GM12864 (cell line): ENCODE measurements around the gene RFNG.

ENCODE experiments used
- DNase-seq: peaks from one replicate; pipeline ENCODE4 v3.0.0-alpha.2; 2011; ENCODE audit warnings: low read depth
- H3K4me3 ChIP-seq: 2 replicates; pipeline ENCODE4 v1.5.1; 2011; ENCODE audit warnings: mild to moderate bottlenecking, low read depth, low read length, control low read depth
- TF ChIP-seq, protein P1 (sequence below): IDR thresholded peaks from 2 replicates; pipeline ENCODE4 v1.5.1; 2011; ENCODE audit warnings: low read depth, mild to moderate bottlenecking, moderate library complexity, low read length, control low read depth, inconsistent platforms; ENCODE audit errors: missing control alignments

The RFNG gene

DNA sequence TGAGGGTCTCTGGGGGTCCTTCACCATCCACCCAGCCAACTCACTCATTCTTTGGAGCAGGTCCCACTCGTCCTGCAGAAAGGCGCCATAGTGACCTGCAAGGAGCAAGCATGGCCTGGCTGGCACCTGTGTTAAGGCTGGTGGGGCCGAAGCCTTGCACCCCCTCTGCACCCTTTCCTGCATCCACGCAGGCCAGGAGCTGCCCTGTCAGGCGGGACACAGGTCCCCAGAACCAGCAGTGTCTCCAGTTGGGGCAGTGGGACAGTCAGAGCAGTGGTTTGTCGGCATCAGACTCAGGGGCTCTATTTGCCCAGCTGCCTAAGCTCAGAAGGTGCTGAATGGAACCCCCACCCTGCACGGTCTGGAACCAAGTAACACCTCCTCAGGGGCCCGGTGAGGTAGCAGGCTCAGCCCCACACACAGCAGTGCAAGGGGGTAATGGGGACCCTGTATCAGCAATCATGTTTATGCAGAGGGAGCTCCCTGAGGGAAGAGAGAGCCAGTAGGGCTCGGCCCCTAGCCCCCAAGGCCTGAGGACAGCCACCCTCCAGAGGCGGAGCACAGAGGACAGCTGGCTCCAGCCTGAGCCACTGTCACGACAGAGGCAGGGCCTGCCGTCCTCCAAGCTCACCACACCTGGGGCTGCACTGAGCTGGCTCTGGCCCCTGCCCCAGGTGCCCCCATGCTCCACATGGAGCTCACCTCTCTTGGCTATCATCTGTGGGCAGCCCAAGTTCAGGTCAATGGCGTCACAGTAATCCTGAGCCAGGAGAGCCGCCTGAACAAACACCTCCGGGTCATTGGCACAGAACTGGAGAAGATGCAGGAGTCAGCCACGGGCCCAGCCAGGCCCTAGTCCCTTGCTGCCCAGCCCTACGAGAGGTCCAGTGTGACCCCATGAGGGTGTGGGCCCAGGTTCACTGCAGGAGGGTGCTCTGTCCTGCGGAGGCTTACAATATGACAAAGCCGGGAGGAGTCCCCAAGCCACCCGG is 12.1 kb upstream of the RFNG start:
- TF ChIP-seq, protein P1, sequence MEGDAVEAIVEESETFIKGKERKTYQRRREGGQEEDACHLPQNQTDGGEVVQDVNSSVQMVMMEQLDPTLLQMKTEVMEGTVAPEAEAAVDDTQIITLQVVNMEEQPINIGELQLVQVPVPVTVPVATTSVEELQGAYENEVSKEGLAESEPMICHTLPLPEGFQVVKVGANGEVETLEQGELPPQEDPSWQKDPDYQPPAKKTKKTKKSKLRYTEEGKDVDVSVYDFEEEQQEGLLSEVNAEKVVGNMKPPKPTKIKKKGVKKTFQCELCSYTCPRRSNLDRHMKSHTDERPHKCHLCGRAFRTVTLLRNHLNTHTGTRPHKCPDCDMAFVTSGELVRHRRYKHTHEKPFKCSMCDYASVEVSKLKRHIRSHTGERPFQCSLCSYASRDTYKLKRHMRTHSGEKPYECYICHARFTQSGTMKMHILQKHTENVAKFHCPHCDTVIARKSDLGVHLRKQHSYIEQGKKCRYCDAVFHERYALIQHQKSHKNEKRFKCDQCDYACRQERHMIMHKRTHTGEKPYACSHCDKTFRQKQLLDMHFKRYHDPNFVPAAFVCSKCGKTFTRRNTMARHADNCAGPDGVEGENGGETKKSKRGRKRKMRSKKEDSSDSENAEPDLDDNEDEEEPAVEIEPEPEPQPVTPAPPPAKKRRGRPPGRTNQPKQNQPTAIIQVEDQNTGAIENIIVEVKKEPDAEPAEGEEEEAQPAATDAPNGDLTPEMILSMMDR, result no peak
- DNase-seq, result no peak
- H3K4me3 ChIP-seq, result peak overlapping the region; percentile 97; the same call in 1 of the 2 replicates

DNA sequence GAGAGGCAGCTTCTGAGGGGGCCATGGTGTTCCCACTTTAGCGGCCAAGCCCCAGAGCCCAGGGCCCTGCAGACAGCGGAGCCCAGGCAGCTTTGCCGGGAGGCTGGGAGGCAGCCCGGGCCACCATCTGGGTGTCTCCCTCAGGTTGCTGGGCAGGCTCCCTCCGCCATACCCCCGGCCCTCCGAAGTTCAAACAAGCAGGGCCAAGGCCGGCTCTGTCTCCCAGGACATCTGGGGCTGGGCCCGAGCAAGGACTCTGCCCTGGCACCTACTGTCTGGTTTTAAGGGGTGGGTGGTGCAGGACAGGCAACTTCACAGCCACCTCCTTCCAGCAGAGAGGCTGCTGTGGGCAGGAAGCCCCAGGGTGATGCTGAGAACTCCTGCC is 11.4 kb upstream of the RFNG start:
- H3K4me3 ChIP-seq, result no peak overlapping the region
- no peak for DNase-seq
- TF ChIP-seq, protein P1, result no peak

DNA sequence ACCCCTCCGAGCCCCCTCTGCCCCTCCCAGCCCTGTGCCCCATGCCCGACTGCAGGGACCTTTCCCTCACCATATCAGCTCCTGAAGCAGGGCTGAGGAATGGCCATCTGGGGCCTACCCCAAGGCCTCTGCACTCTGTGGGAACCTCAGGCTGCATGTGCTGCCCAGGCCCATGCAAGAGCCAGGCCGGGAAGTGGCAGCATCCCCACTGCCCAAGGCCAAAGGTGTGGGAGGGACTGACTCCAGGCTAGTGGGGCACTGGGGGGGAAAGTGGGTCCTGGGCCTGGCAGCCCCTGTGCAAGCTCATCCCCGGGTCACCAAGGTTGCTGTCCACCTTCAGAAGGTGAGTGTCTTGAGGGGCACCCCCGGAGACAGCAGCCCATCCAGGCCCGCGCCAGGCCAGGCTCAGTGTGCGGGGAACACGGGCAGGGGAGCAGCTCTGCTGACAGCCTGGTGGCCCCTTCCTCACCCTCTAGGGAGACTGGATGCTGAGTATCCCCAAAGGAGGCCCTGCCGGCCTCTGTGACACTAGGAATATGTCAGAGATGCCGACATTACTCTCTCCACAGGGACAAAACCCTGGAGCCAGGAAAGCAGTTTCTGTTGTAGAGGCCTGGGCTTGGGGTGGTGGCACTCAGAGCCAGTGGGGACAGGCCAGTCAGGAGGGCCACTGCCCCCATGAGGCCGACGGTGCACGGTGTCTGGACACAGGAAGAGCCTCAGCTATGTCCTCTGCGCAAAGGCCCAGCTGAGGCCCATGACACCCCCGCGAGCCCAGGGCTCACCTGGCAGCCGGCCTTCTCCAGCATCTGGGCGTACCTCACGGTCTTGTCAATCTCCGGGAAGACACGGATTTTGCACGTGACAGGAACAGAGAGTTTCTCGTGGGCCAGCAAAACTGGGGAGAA is 10.7 kb upstream of the RFNG start:
- TF ChIP-seq, protein P1, result no peak
- H3K4me3 ChIP-seq, result no peak overlapping the region
- no peak for DNase-seq

DNA sequence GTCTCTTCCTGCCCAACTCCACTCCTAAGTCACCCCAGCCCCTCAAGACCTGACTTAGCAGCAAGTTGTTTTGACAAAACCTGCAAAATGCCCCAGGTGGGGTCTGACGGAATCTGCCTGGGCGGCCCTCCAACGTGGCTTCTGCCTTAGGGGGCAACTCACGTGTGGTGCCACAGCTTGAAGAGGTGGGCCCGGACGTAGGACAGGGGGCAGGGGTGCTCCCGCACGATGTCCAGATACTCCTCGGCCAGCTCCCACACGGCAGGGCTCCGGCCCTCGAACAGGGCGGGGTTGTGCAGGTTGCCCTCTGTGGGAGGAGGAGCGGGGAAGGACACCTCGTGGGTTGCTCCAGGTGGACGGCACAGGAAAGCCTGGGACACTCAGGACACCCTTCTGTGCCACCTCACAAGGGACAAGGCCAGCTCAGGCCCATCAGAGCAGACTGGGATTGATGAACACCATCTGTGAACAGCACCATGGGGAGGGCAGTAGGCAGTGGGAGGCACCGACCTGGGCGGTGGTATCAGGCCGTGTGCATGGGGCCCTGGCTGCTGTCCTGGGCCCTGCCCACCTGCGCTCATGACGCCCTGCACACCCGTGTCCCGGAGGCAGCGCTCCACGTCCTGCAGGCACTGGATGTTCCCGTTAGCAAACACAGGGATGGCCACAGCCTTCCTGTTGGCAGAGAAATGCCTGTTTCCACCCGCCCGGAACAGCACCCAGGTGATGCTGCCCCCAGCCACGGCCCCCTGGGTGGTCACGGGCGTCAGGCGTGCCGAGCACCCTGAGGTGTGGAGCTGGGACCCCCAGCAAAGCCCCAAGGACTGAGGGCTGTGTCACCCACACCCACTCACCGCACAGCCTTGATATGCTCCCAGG is 9.7 kb upstream of the RFNG start:
- no peak overlapping the region for H3K4me3 ChIP-seq
- no peak for DNase-seq
- TF ChIP-seq, protein P1, result no peak

- TF ChIP-seq, protein P1, result no peak
- no peak for DNase-seq
- no peak overlapping the region for H3K4me3 ChIP-seq
Observed at GRCh38 chr17:82060614-82061013, 9.0 kb upstream of the RFNG start.

GRCh38 chr17:82060001-82060380 is 8.4 kb upstream of the RFNG start:
- TF ChIP-seq, protein P1, result no peak
- H3K4me3 ChIP-seq, result no peak overlapping the region
- DNase-seq, result no peak
